ENCODE data around the gene MKRN2.

DNA sequence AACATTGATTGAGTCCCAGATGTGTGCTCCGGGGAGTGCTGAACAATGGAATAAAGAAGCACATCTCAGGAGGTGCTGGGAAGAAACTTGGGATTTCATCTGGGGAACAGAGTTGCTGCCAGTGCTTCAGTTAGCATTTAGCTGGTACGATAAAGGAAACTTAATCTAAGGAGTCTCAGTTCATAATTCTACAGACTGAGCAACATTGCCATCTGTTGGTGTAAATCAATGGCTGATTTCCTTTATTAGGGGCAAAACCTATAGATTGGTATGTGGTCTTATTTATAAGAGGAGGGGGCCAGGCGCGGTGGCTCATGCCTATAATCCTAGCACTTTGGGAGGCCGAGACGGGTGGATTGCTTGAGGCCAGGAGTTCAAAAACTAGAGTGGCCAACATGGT lies 20.5 kb upstream of the MKRN2 start:
- TF ChIP-seq RAD21 (IDR thresholded peaks at IDR 0.05; ENCODE audit: low read depth) (no peak), CEBPB (IDR thresholded peaks at IDR 0.05) (no peak), EP300 (IDR thresholded peaks at IDR 0.05; ENCODE audit: borderline replicate concordance) (no peak)
- TF ChIP-seq, protein P1, sequence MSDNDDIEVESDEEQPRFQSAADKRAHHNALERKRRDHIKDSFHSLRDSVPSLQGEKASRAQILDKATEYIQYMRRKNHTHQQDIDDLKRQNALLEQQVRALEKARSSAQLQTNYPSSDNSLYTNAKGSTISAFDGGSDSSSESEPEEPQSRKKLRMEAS (IDR thresholded peaks at IDR 0.05), result no peak

Measured in Ishikawa (cell line).